ENCODE measurements around the gene ARRDC5. TPM values are rescaled to one million over a fixed set of nuclear protein-coding genes. Genes with fewer than 3 reads are reported as not detected.

The ARRDC5 gene
- total and polyA plus RNA-seq, 2 of the 8 experiments (the other 6 are each of a cell fraction or from before 2014, with no cell fraction given) = not detected

DNA sequence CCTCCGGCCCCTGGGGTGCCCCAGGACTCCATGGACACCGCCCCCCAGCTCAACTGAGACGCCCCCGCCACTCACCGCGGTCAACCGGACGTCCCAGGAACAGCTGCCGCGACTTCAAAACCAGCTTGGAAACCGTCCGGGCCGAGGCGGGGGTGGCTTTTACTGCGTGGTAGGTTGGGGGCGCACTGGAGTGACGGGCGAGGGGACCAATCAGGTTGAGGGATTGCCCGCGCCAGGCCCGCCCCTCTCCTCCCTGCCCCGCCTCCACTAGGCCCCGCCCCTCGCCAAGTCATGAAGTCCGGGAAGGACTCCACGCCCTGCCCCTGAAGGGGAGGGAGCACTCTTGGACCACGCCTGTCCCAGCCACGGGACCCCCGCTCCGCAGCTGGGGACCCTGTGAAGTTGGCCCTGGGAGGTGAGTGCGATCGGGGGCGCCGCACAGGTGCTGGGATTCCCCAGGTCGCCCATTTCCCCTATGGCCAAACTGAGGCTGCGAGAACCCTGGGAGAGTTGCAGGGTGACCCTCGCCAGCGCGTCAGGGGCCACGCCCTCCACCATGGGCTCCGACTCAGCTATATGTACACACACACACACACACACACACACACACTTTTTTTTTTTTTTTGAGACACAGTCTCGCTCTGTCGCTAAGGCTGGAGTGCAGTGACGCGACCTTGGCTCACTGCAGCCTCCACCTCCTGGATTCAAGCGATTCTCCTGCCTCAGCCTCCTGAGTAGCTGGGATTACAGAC, 35.0 kb downstream of the ARRDC5 start, which contains the start of gene PLIN3:
Gene PLIN3 (minus strand): TSS at position 134 of the 752 bp plus-strand sequence. CDS start 6,273 bp downstream, outside the sequence.
- Histone ChIP-seq H3K27ac (ENCODE audit: low read depth, low read length) (peak within 1 kb of the TSS; percentile 46), H3K4me3 (ENCODE audit: extremely low read depth in 1 of 4, insufficient read depth in 2 of 4, low read depth in 3 of 4, low read length in 4 of 4) (peak within 1 kb of the TSS; percentile 77 to 98 (median 84)), H2BK20ac (ENCODE audit: low read length) (no peak within 1 kb of the TSS), H3K79me1 (ENCODE audit: low read depth, low read length) (peaks cover 3% of the 10 kb centered on the region; the same call in 1 of the 2 replicates), H3K14ac (ENCODE audit: insufficient read length) (no peak within 1 kb of the TSS), H2BK12ac (ENCODE audit: low read depth, low read length) (no peak within 1 kb of the TSS), H3K9ac (replicated peaks in 1 of 4; ENCODE audit: extremely low read depth in 1 of 4, low read depth in 3 of 4, low read length in 3 of 4) (peak within 1 kb of the TSS in 3 of 4 experiments; percentile 20 to 58 (median 31); a peak in 3 of 7 replicates), H3K4ac (replicated peaks; ENCODE audit: insufficient read length, low read depth, low read length) (no peak within 1 kb of the TSS), H3K4me1 (replicated peaks in 1 of 4; ENCODE audit: control insufficient read depth in 3 of 4, insufficient read depth in 4 of 4, low read length in 3 of 4) (peaks cover 0 to 5% (median 2%) of the 10 kb centered on the region in 4 experiments; a peak in 3 of 7 replicates), H3K23ac (ENCODE audit: insufficient read length) (no peak within 1 kb of the TSS), H3K4me2 (ENCODE audit: insufficient read depth in 1 of 2, low read depth in 2 of 2, low read length in 2 of 2) (peak within 1 kb of the TSS; percentile 66 to 91), H3K36me3 (ENCODE audit: control insufficient read depth in 2 of 4, insufficient read depth in 4 of 4, low read length in 3 of 4) (no peaks in the 10 kb centered on the region), H4K20me1 (replicated peaks in 1 of 2; ENCODE audit: control insufficient read depth in 1 of 2, insufficient read depth in 2 of 2, low read length in 2 of 2) (peaks cover 0 to 7% of the 10 kb centered on the region in 2 experiments), H2BK5ac (ENCODE audit: low read depth, low read length) (peak within 1 kb of the TSS; percentile 27; the same call in 1 of the 2 replicates), H2AFZ (ENCODE audit: low read length) (peak within 1 kb of the TSS; percentile 61; the same call in 1 of the 2 replicates), H2AK5ac (ENCODE audit: low read depth, low read length) (no peak within 1 kb of the TSS), H2BK120ac (replicated peaks; ENCODE audit: low read depth, low read length) (no peak within 1 kb of the TSS), H3K27me3 (replicated peaks in 1 of 4; ENCODE audit: control insufficient read depth in 3 of 4, extremely low read depth in 1 of 4, insufficient read depth in 3 of 4, low read length in 3 of 4) (no peaks in the 10 kb centered on the region), H4K91ac (replicated peaks; ENCODE audit: insufficient read length, low read length) (no peak within 1 kb of the TSS), H4K5ac (ENCODE audit: insufficient read length, low read depth, low read length) (peak within 1 kb of the TSS; percentile 75), H3K56ac (replicated peaks; ENCODE audit: insufficient read length, low read depth, low read length) (peak within 1 kb of the TSS; percentile 9), H4K8ac (ENCODE audit: extremely low read depth, insufficient read depth, low read length) (peak within 1 kb of the TSS; percentile 64), H3K79me2 (ENCODE audit: control insufficient read depth in 1 of 2, insufficient read depth in 2 of 2, low read length in 2 of 2) (peaks cover 0 to 6% of the 10 kb centered on the region in 2 experiments; a peak in 2 of 4 replicates), H3K23me2 (ENCODE audit: low read depth, low read length) (no peaks in the 10 kb centered on the region; the same call in 1 of the 2 replicates), H3K18ac (ENCODE audit: extremely low read depth, low read length) (no peak within 1 kb of the TSS; the same call in 1 of the 2 replicates), H2BK15ac (ENCODE audit: low read length) (no peak within 1 kb of the TSS), H3K9me3 (ENCODE audit: insufficient read depth in 2 of 2, low read depth in 1 of 2, low read length in 1 of 2) (no peaks in the 10 kb centered on the region)
- ChIA-PET POLR2A (ENCODE audit: partially characterized antibody) (interaction anchor here (0.5 to 1.6 kb wide), 8 partner anchors 9 to 119 kb away, joined by 3 to 4 read pairs (median 4); no protein-coding TSS in a partner anchor), CTCF (ENCODE audit: partially characterized antibody) (interaction anchor here (0.8 to 5.1 kb wide), 12 partner anchors 8 to 164 kb away, joined by 3 to 44 read pairs (median 5); no protein-coding TSS in a partner anchor)
- DNase-seq (ENCODE audit: low read depth in 1 of 2, low spot score in 2 of 2) (peak; percentile 81 to 99), FAIRE-seq (no peak)
- 7% methylated on average over 28 of the region's 46 CpGs; no CpG with 5 or more reads in 1 of the 2 experiments for WGBS, 2 experiments (ENCODE audit: extremely low coverage in 1 of 2, insufficient coverage in 1 of 2, insufficient read length in 1 of 2, insufficient replicate concordance in 2 of 2, low coverage in 1 of 2, low lambda C conversion rate in 2 of 2, missing lambda C conversion rate in 1 of 2)
- TF ChIP-seq RXRA (IDR thresholded peaks at IDR 0.05; ENCODE audit: insufficient read depth, low read depth, low read length) (no peak), SP1 (IDR thresholded peaks at IDR 0.05; ENCODE audit: low read depth, low read length) (peak; percentile 91), ZNF274 (IDR thresholded peaks at IDR 0.05; ENCODE audit: borderline replicate concordance, extremely low read depth, low read length) (no peak), SP2 (IDR thresholded peaks at IDR 0.05; ENCODE audit: low read length) (peak; percentile 60), SP4 (IDR thresholded peaks at IDR 0.05; ENCODE audit: low read length) (0 out of 2 replicates have a peak, but pooled peaks have one; percentile 68), HDAC2 (IDR thresholded peaks at IDR 0.05; ENCODE audit: borderline replicate concordance in 1 of 2, low read depth in 2 of 2, low read length in 2 of 2) (peak in 1 of 2 experiments; percentile 95; a peak in 2 of 4 replicates), CHD2 (IDR thresholded peaks at IDR 0.05; ENCODE audit: low read length) (peak; percentile 73; the same call in 1 of the 2 replicates), BACH1 (IDR thresholded peaks at IDR 0.05; ENCODE audit: low read length) (no peak), KDM1A (IDR thresholded peaks at IDR 0.05; ENCODE audit: borderline replicate concordance, low read length) (peak; percentile 98)
- TF ChIP-seq, protein P1, sequence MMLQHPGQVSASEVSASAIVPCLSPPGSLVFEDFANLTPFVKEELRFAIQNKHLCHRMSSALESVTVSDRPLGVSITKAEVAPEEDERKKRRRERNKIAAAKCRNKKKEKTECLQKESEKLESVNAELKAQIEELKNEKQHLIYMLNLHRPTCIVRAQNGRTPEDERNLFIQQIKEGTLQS (IDR thresholded peaks at IDR 0.05; ENCODE audit: insufficient read depth, low read depth, low read length) = no peak

Data from H1 (cell line).